CD4-positive, alpha-beta T cell treated with Interleukin-6 for 4 hours (primary cell): Measurements from ENCODE around the gene MAL.
A peak's percentile ranks its signal among the peaks of the same experiment; 100 is the strongest.

Experiments
- DNase-seq: peaks from one replicate; pipeline ENCODE4 v3.0.0-alpha.2; 2020; ENCODE audit warnings: mixed read lengths

The MAL gene

DNA sequence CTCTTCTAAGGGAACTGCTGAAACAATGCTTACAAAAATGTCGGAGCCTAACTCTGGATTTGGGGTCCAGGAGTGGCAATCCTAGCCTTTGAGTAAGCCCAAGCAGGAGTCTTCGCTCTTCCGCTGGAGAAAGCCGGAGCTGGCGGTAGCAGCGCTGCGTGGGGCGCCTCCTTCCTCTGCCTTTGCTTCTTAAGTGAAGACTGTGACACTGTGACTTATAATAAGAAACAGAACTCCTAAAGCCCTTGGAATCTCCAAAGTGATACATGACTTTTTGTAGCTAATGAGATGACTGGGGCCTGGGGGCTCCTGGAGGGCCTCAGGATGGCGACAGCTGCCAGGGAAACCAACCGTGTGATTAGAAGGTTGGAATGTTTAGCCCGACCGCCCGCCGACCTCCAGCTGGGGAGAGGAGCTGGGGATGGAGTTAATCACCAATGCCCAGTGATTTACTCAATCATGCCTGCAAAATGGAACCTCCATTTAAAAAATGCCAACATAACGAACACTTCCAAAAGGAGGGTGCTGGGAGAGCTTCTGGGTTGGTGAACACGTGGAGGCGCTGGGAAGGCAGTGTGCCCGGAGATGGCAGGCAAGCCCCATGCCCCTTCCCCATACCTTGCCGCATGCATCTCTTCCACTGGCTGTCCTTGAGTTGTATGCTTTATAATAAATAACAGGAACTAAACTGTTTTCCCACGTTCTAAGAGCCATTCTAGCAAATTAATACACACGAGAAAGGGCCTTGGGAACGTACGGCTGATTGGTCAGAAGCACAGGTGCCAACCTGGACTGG lies 29.0 kb upstream of the MAL start:
- no peak for DNase-seq

DNA sequence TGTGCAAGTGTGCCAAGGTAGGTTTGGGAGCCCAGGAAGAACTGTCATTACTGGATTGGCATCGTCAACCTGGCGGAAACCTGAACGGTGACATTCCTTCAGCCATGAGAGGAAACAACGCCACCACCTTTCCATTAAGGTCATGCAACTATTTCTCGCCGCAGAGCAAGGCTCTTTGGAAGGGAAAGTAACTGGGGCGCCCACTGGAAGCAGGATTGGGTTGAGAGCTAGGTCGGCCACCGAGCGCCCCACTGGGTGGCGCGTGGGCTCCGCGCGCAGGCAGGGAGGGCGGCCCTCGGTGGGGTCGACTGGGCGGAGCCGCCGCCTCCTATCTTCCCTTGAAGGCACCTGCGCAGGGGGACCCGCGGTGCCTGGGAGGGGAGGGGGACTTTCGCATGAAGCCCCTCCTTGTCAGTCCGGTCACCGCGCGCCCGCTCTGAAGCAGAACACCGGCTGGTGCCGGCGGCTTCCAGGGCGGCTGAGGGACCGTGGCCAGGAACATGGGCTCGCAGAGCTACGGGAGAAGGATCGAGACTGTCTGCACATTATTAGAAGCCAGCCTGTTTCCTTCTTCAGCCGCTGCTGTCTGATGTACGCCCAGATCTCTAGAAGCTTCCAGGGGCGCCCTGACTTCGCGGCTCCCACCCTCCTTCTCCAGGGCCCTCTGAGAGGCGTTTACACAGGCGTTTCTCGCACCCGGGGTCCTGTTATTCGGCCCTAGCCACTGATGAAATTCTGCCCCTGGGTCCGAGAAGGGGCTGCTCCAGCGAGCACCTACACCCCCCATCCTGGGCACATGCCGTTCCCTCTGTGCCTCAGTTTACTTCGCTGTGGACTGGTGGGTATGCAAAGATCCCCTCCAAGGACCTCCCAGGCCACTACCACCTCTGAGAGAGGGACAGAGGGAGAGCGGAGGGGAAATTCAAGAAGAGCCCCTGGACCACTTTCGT lies 27.3 kb upstream of the MAL start:
- DNase-seq, result peak; percentile 7

DNA sequence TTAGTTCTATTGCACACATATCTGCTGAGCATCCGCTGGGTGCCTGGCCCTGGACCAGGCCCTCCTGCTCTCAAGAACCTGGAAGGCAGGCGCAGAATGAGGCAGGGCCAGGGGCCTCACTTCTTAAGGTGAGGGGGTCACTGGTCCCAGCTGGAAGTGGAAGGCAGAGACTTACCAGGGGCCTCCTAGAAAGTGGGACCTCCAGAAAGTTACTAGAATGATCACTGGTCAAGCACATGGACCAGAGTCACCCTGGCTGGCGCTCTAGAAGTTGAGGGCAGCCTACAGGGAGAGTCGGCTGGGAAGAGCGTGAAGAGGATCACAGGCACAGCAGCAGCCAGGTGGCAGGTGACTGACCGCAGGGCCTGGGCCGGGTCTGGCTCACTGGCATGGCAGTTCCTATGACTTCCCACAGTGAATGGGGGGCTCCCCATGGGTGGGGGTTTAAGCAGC lies 26.1 kb upstream of the MAL start:
- no peak for DNase-seq

DNA sequence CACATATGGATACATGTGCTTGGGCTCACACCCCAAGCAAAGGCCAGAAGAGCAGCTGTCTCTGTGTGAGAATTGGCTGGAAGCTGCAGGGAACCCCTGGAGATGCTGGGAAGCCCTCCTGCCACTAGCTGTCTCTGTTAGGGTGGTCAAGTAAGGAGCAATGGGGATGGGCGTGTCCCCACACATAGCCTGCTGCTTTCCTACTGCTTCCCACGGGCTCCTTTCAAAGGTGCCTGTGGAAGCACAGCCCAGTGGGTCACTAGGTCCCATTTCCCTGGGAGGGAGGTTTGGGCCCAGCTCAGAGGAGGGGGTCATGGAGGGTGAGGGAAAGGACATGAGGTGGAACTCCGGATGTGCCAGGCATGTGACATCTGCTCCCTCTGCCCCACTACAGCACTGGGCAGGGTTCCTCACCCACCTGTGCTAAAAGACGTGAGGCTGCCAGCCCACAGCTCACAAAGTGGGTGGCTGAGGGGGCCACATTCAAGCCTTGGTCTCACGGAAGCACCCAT lies 24.4 kb upstream of the MAL start:
- no peak for DNase-seq

DNA sequence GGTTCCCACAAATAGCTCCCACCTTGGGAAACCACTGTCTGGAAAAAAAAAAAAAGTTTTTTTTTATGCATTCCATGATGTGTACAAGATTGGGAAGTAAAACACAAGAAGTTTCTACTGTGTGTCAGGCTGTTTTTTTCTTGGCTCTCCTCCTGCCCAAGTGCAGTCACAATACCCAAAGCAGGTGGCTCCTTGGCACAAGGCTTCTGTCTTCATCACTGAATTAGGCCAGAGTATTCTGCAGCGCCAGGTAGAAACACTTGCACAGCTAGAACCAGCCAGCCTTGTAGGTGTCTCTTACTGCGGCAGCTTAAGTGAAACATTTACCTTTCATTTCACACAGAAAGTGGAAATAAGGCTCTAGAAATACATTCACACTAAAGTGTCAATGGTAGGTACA lies 23.8 kb upstream of the MAL start:
- DNase-seq, result no peak

DNA sequence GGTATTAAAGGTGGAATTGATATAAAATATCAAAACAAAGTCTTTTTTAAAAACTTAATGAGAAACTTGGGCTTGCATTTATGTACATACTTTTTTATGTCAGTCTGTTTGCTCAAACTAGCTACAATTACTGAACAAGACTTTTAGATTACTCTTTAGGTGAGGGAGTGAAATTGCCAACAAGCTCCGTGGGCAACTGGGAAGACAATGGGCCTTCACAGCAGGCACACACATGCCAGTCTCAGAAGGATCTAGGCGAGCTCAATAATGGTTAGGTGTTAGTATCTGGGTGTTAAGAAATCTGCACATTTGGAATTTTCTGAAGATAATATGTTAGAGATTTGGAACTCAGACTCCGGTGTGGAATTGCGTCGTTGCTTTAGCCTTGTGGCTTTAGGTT lies 23.0 kb upstream of the MAL start:
- no peak for DNase-seq

DNA sequence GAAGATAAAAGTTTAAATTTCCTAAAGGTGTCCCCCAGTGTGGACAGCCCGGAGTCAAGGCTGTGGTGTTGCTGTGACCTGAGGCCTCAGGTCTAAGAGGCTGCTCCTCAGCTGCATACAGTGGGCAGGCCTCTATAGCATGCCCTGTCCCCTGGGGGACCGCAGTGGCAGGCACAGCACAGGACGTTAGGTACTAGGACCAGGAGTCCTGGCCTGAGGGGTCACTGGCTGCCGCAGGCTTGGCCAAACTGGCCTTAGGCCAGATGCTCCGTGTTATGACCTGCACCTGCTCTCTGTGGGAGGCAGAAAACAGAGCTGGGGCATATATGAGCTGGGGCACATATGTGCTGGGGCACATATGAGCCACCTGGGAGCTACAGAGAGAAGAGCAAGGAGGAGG lies 21.2 kb upstream of the MAL start:
- no peak for DNase-seq

DNA sequence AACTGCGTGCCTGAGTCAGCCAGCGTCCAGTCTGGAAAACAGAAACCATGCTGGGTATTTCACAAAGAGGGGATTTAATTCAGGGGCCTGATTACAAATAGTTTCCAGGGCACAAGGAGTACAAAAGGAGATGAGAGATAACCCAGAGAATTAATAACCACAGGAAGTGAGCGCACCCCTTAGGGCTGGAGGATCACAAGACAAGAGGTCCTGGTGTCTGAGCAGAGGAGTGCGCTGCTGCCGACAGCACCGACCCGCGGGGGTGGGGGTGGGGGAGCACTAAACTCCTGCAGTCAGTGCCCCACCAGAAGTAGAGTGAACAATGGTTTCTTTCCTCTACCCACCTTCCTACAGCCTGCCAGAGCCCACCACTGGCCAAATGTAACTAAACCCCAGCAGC lies 20.8 kb upstream of the MAL start:
- no peak for DNase-seq

DNA sequence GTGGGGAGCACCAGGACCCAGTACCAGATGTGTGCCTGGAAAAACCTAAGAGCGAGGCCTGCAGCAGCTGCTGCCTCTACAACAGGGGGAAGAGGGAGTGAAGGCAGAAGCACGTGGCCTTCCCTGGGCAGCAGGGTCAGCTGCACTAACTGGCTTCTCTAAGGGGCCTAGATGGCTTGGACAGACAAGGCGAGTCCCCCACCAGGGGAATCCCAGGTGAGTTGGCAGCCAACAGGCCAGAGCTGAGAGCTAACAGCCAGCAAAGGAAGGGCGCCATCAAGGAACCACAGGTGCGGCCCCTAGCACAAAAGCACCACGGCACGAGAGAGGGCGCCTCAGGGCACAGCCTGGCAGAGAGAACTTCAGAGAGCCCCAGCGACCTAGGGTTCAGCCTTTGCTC lies 19.8 kb upstream of the MAL start:
- no peak for DNase-seq

DNA sequence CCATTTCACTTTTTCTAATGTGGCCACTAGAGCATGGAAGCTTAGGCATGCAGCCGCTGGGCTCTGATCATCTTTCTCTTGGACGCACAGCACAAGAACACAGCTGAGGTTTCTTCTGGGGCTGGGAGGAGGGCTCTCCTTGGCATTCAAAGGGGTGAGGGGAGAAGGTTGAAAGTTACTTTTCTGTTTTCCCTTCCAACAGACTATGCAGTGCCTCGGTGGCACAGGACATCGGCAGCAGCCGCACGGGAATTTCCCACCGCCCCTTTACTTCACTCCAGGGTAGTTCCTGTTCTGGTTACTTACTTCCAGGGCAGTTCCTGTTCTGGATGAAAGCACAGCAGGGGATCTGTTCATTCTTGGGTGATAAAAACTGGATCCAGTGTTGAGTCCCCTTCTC lies 18.9 kb upstream of the MAL start:
- DNase-seq, result no peak

DNA sequence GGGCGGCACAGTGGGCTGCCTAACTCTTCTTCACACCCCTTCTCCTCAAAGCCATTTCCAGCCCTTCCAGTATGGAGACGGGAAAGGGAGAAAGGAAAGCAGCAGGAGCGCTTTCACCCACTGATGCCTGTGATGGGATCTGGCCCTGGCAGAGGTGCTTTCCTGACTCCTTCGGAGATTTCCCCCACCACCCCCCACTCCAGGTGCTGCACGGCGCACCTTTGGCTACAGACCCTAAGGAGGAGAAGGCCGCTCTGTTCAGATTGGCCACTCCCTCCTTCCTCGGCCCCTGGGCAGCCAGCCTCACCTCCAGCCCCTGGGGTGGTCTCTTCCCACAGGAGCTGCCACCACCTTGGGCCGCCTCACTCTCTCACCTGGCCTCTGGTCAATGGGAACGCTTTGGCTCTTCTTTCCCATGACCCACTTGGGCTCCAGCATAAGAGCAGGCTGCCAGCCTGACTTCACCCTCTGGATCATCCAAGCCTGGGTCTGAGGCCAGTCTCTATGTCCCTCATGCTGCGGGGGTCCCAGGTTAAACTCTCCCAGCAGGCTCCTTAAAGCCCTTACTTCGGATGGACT lies 18.4 kb upstream of the MAL start:
- no peak for DNase-seq

DNA sequence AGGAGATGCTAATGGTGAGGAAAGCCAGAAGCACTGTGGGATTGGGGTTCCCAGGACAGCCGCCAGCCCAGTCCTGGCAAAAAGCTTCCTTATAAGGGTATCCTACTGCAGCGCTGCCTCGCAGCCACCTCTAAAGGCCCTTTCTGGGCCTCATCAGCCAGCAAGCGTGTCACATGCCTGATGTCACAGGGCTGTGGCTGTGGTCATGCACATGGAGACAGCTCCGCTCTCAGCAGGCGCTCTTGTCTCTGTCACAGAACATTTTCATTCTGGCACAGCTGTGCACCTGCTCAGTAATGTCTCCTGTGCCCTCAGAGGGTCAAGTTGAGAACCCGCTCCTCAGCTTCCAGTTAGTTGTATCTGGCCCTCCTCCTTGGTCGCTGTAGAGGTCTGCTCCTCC lies 17.7 kb upstream of the MAL start:
- no peak for DNase-seq

DNA sequence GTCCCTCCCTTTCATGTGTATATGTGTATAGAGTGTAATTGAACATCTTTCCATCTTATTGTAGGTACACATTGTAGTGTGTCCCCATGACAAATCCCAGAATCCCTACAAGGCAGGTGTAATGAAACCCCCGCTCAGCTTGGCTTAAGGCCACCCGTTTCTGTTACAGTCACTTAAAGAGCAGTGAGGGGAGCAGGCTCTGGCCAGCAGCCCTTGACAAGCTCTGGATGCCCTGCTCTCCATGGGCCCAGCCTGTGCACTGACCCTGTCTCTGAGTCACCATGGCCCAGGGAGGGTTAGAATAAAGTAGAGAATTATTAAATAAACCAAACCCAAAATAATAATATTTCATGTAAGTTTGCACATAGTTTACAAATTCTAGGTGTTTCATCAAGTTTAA lies 17.2 kb upstream of the MAL start:
- no peak for DNase-seq

DNA sequence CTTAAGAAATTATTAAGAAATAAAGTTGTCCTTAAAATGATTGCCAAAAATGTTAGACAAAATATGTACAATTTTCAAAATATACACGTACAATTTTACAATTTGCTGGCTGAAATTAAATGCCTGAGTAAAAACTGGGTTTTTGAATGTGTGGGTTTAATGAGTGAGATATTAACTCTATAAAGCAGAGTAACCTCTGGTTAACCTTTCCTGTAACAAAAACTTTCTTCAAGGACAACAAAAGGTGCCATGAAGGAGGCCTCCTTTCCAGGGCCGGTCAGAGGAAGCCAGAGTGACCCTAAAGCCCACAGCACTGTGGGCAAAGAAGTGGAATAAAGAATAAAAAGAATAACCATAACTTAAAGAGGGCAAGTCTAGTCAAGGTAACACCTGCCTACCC lies 16.5 kb upstream of the MAL start:
- DNase-seq, result no peak

DNA sequence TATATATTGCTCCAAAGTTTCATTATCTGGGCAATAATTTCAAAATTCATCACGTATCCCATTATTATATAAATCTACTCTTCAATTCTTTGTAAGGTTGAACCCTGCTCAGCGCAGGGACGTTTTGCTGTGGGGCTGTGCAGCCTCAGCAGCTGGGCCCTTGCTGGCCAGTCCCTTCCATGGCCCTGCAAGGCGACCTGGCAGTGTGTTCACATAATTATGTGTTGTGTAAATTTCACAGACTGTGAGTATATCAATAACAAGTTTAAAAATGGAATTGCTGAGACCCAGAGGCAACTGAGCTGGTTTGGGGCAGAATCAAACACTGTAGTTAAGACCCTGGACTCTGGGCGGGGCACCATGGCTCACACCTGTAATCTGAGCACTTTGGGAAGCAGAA lies 16.1 kb upstream of the MAL start:
- no peak for DNase-seq

DNA sequence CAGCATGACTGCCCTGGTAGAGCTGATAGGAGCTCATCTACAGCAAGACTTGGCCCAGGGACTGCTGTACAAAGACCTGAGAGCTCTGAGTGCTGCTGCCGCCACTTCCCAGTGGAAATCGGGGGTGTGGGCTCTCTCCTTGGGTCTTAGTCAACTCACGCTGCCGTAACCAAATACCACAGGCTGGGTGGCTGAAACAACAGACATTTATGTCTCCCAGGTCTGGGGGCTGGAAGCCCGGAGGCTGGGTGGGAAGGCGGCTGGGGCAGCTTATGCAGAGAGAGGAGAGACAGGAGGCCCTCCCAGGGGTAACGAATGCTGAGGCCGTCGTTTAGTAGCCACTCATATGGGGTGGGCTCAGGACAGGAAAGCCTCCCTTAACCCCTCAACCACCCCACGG lies 15.4 kb upstream of the MAL start:
- no peak for DNase-seq

DNA sequence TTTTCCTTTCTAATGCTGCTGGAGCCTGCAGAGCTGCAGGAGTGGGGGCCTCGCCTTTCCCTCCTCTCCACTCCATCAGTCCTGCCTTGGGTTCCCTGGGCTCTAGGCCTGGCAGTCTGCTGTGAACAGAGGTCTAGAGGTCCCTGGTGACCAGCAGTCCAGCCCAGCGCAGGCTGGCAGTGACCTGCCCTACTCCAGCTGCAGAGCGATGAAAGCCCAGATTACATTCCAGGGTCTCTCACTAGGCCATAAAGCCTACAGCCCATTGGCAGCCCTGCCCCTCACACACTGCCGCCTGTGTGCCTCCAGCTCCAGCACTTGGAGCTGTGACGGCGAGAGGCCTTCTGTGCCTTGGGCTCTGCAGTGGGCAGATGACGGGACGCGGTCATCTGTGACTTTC lies 14.8 kb upstream of the MAL start:
- DNase-seq, result no peak

DNA sequence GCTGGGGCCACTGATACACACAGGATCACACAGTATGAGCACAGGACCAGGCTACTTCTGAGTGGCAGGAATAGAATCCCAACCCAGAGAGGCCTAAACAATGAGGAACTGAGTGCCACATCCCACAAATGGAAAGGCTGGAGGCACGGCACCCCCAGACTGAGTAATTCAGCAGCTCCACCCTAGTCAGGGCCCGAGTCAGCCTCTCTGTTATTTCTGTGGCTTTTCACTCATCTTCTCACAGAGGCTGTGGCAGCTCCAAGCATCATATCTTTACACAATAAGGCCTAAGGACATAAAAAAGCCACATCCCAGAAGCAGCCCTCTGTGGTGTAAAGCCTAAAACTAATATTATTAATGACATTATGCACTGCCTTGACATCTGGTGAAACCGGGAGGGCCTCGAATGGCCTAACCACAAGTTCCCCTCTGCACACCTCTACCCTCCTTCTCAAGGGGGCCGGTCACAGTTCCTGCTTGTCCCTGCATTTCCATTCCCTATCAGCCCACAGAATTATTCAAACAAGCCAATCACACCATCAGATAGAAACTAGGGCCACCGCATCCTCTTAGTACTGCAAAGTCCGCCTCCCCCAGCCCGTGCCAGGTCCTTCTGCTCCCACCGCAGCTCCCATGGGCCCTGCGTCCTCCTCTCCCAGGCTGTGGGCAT lies 12.5 kb upstream of the MAL start:
- no peak for DNase-seq

DNA sequence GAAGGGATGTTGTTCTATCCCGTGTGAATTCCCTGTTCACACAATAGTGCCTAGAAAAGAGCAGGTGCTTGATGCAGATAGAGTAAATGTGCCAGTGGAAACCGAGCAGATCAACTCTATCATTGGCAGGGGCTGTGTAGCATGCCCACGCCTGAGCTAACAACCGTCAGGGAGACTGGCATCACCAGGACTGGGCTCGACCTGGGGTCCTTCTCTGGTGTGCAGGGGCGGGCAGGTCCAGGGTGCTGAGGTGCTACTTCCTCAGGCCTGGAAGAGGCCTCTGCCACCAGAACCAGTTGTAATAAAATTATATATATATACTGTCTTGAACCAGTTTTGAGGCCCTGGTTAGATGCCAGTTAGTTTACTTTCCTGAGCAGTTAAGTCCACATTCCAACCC lies 11.8 kb upstream of the MAL start:
- DNase-seq, result no peak

DNA sequence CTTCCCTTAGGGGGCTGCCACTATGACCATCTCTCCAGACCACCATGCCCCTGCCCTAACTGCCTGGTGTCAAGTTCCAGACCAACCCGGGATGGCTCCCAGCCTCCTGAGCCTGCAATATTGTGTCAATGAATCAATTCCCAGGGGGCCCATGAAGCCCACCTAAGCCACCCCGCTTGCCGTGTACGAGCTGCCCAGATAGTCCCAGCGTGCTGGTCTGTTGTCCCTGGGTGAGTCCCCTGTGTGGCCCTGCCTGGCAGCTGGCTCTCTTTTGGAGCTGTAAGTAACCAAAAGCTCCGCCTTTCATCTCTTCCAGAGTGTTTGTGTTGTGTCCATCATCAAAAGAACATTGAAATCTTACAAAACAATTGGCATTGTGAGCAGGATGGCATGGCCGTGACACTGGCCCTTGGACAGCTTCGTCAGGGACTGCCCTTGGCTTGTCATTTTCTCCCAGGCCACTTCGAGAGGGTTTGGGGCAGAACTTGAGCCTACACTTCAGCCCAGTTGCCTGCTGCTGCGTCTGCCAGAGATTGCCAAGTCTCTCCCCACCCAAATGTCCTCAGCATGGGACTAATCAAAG lies 11.3 kb upstream of the MAL start:
- DNase-seq, result no peak

DNA sequence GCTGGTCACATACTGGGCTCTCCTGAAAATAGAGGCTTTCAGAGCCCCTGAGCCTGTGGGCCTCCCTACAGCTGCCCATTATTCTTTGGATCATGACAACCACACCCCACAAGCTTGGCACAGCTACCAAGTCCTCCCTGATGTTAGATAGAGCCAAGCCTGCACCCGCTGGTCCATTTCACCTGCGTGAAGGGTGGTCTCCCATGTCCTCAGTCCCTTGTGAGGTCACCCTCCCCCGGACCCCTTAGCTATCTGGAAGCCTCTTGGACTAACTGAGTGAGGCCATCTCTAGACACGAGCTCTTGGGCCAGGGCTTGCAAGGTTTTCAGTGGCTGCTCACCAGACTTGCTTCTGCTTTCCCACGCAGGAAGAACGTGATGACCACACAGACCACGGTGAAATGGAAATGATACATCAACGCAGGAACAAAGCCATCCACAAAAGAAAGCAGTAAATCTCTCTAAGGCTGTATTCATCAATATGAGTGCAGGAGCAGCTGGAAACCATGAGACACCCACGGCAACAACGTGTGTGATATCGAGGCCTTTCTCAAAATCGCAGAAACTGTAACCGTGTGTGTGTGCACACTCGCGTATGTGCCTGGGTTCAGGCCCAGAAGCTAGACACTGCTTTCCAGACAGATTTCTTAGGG lies 10.1 kb upstream of the MAL start:
- no peak for DNase-seq

DNA sequence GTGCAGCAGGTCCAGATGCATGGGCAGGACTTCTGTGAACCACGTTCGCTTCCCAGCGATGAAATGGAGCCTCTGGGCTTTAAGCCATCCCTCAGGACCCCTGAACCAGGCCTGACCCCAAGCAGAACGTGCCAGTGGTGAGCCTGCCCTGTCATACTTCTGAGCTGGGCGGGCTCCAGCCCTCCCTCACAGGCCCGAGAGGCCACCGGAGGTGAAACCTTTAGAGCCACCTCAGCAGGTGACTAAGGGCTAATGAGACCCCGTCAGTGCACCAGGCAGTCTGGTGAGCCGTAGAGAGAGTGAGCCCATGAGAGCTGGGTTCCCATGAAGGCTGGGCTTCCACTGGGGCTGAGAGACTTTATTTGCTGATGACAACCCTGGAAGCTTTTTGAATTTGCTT lies 8.9 kb upstream of the MAL start:
- no peak for DNase-seq
